ENCODE measurements around the gene ZNF526. TPM values are rescaled to one million over a fixed set of nuclear protein-coding genes. Genes with fewer than 3 reads are reported as not detected.
A peak's percentile ranks its signal among the peaks of the same experiment; 100 is the strongest.

The ZNF526 gene
- total RNA-seq, 1 donor from 2014 or later: 9.6 TPM

DNA sequence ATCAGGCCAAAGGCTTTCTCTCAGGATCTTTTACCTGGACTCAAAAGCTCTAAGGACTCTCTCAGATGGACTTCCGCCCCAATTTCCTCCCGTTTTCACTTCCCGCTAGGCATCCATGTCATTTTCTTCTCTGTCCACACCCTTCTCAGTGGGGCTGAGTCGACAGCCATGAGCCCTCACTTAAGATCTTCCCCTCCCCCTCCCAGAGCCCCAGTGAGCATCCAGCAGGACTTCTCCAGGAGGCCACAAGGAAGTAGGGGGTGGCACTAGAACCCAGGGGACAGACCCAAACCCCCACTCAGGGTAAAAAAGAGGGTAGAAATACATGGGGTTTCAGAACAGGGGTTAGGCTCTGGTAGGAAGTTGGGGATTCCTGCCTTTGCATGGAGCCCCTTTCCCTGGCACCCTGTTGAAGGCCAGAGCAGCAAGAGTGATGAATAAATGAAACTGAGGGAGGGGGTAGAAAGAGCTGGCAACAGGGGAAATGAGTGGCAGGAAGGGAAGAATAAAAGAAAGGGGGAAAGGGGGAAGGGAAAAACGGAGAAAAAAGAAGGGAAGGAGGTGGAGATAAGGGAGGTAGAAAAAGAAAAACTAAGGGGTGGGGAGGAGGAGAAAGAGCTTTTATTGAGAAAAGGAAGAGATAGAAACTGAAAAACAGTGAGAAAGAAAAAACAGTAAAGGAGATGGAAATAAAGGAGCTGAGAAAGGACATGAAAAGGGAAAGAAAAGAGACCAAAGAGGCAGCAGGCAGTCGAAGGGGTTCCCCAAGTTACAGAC is 45.0 kb upstream of the ZNF526 start:
- Histone ChIP-seq H3K4me1 (no peaks in the 10 kb centered on the region), H3K36me3 (no peaks in the 10 kb centered on the region), H3K9me3 (no peaks in the 10 kb centered on the region), H3K27me3 (peaks cover 57% of the 10 kb centered on the region), H3K4me3 (no peak overlapping the region), H3K27ac (no peak overlapping the region)
- DNase-seq (no peak), ATAC-seq (no peak)
- TF ChIP-seq, protein P1, sequence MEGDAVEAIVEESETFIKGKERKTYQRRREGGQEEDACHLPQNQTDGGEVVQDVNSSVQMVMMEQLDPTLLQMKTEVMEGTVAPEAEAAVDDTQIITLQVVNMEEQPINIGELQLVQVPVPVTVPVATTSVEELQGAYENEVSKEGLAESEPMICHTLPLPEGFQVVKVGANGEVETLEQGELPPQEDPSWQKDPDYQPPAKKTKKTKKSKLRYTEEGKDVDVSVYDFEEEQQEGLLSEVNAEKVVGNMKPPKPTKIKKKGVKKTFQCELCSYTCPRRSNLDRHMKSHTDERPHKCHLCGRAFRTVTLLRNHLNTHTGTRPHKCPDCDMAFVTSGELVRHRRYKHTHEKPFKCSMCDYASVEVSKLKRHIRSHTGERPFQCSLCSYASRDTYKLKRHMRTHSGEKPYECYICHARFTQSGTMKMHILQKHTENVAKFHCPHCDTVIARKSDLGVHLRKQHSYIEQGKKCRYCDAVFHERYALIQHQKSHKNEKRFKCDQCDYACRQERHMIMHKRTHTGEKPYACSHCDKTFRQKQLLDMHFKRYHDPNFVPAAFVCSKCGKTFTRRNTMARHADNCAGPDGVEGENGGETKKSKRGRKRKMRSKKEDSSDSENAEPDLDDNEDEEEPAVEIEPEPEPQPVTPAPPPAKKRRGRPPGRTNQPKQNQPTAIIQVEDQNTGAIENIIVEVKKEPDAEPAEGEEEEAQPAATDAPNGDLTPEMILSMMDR (IDR thresholded peaks at IDR 0.05): no peak
- intact Hi-C loops (cut with DNase I): no loop called here

DNA sequence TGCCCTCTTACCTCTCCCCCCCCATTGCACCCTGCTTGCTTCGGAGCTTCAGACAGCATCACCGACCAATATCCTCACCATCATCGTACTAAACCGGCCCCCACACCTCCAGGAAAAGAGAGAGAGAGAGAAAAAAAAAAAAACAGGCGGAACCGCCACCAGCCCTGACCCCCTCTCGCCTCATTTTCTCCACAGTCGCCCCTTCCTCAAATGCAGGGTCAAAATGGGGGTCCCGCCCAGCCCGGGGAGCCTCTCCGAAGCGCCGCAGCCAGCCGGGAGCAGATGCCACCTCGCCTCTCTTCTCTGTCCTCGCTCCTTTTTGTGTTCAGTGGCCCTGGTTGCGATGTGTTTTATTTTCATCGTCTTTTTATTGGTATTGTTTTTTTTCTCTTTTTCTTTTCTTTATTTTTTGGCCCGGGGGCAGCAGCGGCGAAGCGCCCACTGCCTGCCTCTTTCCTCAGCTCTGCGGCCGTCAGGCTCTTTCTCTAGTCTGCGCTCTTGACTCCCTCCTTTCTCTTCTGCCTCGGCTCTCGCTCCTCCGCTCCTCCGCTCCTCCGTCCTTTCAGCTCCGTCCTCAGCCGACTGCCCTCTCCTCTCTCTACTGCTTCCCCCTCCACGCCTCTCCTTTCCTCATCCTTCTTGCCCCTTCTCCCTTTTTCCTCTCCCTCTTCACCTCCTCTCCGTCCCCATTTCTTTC is 44.0 kb upstream of the ZNF526 start:
- Histone ChIP-seq H3K4me3 (peak overlapping the region; percentile 42), H3K27ac (no peak overlapping the region), H3K4me1 (no peaks in the 10 kb centered on the region), H3K9me3 (no peaks in the 10 kb centered on the region), H3K36me3 (no peaks in the 10 kb centered on the region), H3K27me3 (peaks cover 66% of the 10 kb centered on the region)
- ATAC-seq: no peak
- no peak for DNase-seq
- TF ChIP-seq, protein P1 (IDR thresholded peaks at IDR 0.05): no peak
- intact Hi-C loops (cut with DNase I): no loop called here

DNA sequence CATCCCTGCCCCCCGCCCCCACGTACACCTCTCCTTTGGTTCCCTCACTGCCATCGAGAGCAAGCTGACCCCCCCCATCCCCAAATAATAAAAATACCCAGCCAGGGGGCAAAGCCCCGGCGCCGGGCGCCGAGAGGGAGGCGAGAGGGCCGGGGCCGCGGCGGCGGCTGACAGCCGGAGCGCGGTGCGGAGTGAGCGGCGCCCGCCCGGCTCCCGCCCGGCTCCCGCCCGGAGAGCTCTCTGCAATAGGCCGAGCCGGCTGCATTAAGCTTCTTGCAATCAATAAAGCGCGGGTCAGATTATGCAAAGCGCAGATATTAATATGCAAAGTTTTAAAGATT is 43.5 kb upstream of the ZNF526 start:
- Histone ChIP-seq H3K27ac (no peak overlapping the region), H3K4me3 (peak overlapping the region; percentile 42), H3K36me3 (no peaks in the 10 kb centered on the region), H3K4me1 (no peaks in the 10 kb centered on the region), H3K27me3 (peaks cover 72% of the 10 kb centered on the region), H3K9me3 (no peaks in the 10 kb centered on the region)
- no peak for DNase-seq
- TF ChIP-seq, protein P1 (IDR thresholded peaks at IDR 0.05): no peak
- ATAC-seq: peak; percentile 42
- intact Hi-C loops (cut with DNase I): no loop called here

DNA sequence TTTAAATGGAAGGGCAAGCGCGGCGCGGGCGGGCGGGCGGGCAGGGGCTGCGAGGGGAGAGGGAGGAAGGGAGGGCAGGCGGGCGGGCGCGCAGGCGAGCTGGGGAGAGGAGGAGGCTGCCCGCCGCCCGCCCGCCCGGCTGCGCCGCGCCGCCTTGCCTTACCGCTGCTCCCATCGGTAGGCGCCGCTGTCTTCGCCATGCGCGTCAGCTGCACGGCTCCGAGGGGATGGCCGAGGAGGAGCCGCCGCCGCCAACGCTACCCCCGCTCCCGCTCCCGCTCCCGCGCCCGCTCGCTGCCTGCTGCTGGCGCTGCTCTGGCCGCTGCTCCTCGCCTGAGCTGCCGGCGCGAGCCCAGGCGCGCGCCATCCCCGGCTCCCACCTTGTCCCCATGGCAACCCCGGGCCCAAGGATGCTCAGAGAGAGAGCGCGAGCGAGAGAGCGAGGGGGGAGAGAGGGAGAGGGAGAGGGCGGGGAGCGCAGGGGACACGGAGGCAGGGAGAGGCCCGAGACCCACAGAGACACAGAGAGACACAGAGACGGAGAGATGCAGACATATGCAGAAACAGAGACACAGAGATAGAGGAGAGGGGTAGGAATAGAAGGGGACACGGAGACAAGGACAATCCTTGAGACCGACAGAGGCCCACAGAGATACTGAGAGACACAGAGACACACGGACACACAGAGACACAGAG is 43.0 kb upstream of the ZNF526 start:
- ATAC-seq (peak; percentile 92), DNase-seq (peak; percentile 88)
- H3K36me3 ChIP-seq: no peaks in the 10 kb centered on the region
- TF ChIP-seq, protein P1 (IDR thresholded peaks at IDR 0.05): peak; percentile 49
- peaks cover 74% of the 10 kb centered on the region for H3K27me3 ChIP-seq
- H3K27ac ChIP-seq: no peak overlapping the region
- H3K4me3 ChIP-seq: peak overlapping the region; percentile 42
- intact Hi-C loops (cut with DNase I): no loop called here
- H3K4me1 ChIP-seq: no peaks in the 10 kb centered on the region
- H3K9me3 ChIP-seq: no peaks in the 10 kb centered on the region

DNA sequence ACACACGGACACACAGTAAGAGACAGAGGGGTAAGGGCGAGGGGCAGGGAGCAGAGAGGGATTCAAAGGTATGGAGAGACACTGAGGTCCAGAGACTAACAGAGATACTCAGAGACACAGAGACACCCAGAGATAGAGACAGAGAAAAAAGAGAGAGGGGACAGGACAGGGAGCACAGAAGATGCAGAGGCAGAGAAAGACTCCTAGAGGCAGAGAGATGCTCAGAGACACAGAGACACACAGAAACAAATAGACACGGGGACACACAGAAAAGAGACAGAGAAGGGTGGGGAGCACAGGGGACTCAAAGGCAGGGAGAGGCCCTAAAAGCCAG is 42.5 kb upstream of the ZNF526 start:
- H3K27me3 ChIP-seq: peaks cover 74% of the 10 kb centered on the region
- DNase-seq: no peak

More for the DNA sequence above, 42.5 kb upstream of the ZNF526 start:
- Histone ChIP-seq H3K4me1 (no peaks in the 10 kb centered on the region), H3K4me3 (no peak overlapping the region), H3K9me3 (no peaks in the 10 kb centered on the region), H3K27ac (no peak overlapping the region), H3K36me3 (no peaks in the 10 kb centered on the region)
- ATAC-seq: no peak
- intact Hi-C loops (cut with DNase I): no loop called here
- TF ChIP-seq, protein P1 (IDR thresholded peaks at IDR 0.05): no peak

Data from upper lobe of right lung (tissue), 1 donor.